Keratinocyte (primary cell): ENCODE data around the gene ABHD15. TPM values are rescaled to one million over a fixed set of nuclear protein-coding genes. Genes with fewer than 3 reads are reported as not detected.

Experiments used
- DNase-seq: peaks from one replicate; pipeline ENCODE4 v3.0.0-alpha.2; 2011; ENCODE audit warnings: low read depth, missing footprints, low spot score
- FAIRE-seq: peaks from 2 replicates; lab custom pipeline; 2011; peaks lifted over from hg19 to GRCh38; lab: Jason Lieb, UNC
- H2AFZ ChIP-seq: 2 replicates; pipeline ENCODE4 v1.6.0; 2012; ENCODE audit warnings: low read length, control low read depth, inconsistent platforms; ENCODE audit not compliant: control insufficient read depth
- H3K27ac ChIP-seq: 2 replicates; pipeline ENCODE4 v1.5.1; 2011; ENCODE audit warnings: low read length; ENCODE audit not compliant: control insufficient read depth, insufficient read depth
- H3K27me3 ChIP-seq: 3 replicates; pipeline ENCODE4 v1.6.0; 2011; ENCODE audit warnings: low read length; ENCODE audit not compliant: control insufficient read depth, insufficient read depth; ENCODE audit errors: extremely low read depth
- H3K36me3 ChIP-seq, 2 experiments: 2 replicates in 1 of 2; 3 replicates in 1 of 2; pipeline ENCODE4 v1.5.1; 2011; ENCODE audit warnings: low read length in 2 of 2, mild to moderate bottlenecking in 1 of 2; ENCODE audit not compliant: control insufficient read depth in 2 of 2, insufficient read depth in 2 of 2; ENCODE audit errors: extremely low read depth in 1 of 2
- H3K4me1 ChIP-seq: 3 replicates; pipeline ENCODE4 v1.5.1; 2011; ENCODE audit warnings: low read length; ENCODE audit not compliant: control insufficient read depth, insufficient read depth; ENCODE audit errors: extremely low read depth
- H3K4me2 ChIP-seq: 3 replicates; pipeline ENCODE4 v1.6.0; 2011; ENCODE audit warnings: low read depth, low read length; ENCODE audit not compliant: control insufficient read depth, insufficient read depth; ENCODE audit errors: extremely low read depth
- H3K4me3 ChIP-seq, 3 experiments: fragments of 200-600 bp in 1 of 3; sonication (generic) in 1 of 3; 2 replicates in 2 of 3; 3 replicates in 1 of 3; pipeline ENCODE4 v1.5.1; 2011 to 2016; ENCODE audit warnings: low read length in 3 of 3, mild to moderate bottlenecking in 3 of 3, control low read depth in 2 of 3, inconsistent platforms in 1 of 3, low read depth in 1 of 3, mixed read lengths in 1 of 3, mixed run types in 1 of 3, moderate library complexity in 1 of 3; ENCODE audit not compliant: control insufficient read depth in 2 of 3, insufficient read depth in 2 of 3; ENCODE audit errors: extremely low read depth in 1 of 3
- H3K79me2 ChIP-seq: 2 replicates; pipeline ENCODE4 v1.6.0; 2012; ENCODE audit warnings: low read length; ENCODE audit not compliant: control insufficient read depth, insufficient read depth
- H3K9ac ChIP-seq: 3 replicates; pipeline ENCODE4 v1.6.0; 2011; ENCODE audit warnings: low read length; ENCODE audit not compliant: control insufficient read depth, insufficient read depth; ENCODE audit errors: extremely low read depth
- H3K9me1 ChIP-seq: 3 replicates; pipeline ENCODE4 v1.6.0; 2011; ENCODE audit warnings: low read length; ENCODE audit not compliant: control insufficient read depth, insufficient read depth; ENCODE audit errors: extremely low read depth
- H3K9me3 ChIP-seq: 2 replicates; pipeline ENCODE4 v1.5.1; 2012; ENCODE audit warnings: low read depth, low read length; ENCODE audit not compliant: control insufficient read depth
- H4K20me1 ChIP-seq: 3 replicates; pipeline ENCODE4 v1.6.0; 2011; ENCODE audit warnings: low read length; ENCODE audit not compliant: control insufficient read depth, insufficient read depth; ENCODE audit errors: extremely low read depth
- CTCF ChIP-seq, 3 experiments: IDR thresholded peaks in 1 of 3; conservative IDR thresholded peaks in 1 of 3; optimal IDR thresholded peaks in 1 of 3; 2 replicates in 2 of 3; 3 replicates in 1 of 3; pipeline versions ENCODE3 to v1.5.1; 2011; ENCODE audit warnings: low read length in 3 of 3, mild to moderate bottlenecking in 3 of 3, moderate library complexity in 2 of 3, control low read depth in 1 of 3, inconsistent platforms in 1 of 3; ENCODE audit not compliant: insufficient read depth in 2 of 3; ENCODE audit errors: extremely low read depth in 1 of 3
- EZH2 ChIP-seq: IDR thresholded peaks from one replicate; pipeline ENCODE4 v1.6.1; 2012; ENCODE audit warnings: inconsistent platforms, mild to moderate bottlenecking, low read length, moderate library complexity
- dilution Hi-C: fragments of 300-500 bp; cut with MboI; formaldehyde crosslinking; loops from one replicate; pipeline ENCODE4 v1.7.0; 2020; ENCODE audit warnings: low sequenced_read_pairs; ENCODE audit not compliant: extremely low pct_ligation_motif_present
- polyA plus RNA-seq, 5 experiments: library from polyadenylated mRNA; depleted of rRNA in 3 of 5; stranded (reverse) in 3 of 5; stranded (forward) in 1 of 5; unstranded in 1 of 5; fragments of >200 nt; gene quantifications; 1 replicate in 1 of 5; 2 replicates in 3 of 5; 3 replicates in 1 of 5; pipeline versions ENCODE4 v1.2.1 to v1.2.3, GENCODE V29; 2011 to 2012; ENCODE audit warnings: missing spikeins in 2 of 5, low read depth in 1 of 5, low replicate concordance in 1 of 5

ABHD15 gene
- polyA plus RNA-seq, 1 donor (not counting 4 experiments of a cell fraction or from before 2014, with no cell fraction given), result 6.2 TPM

GRCh38 chr17:29613856-29614255 is 47.0 kb upstream of the ABHD15 start:
- H3K4me2 ChIP-seq, result peak overlapping the region; percentile 65
- H3K4me3 ChIP-seq, result peak overlapping the region in 1 of 3 experiments; percentile 52
- H3K27me3 ChIP-seq, result no peaks in the 10 kb centered on the region
- dilution Hi-C loops, result no loop called here
- FAIRE-seq (no peak), DNase-seq (no peak)
- no peak overlapping the region for H3K27ac ChIP-seq
- H3K36me3 ChIP-seq, result peaks cover 0 to 3% of the 10 kb centered on the region in 2 experiments
- H3K79me2 ChIP-seq, result peaks cover under 1% of the 10 kb centered on the region
- H3K9ac ChIP-seq, result peak overlapping the region; percentile 40
- TF ChIP-seq CTCF (optimal IDR thresholded peaks at IDR 0.05 in 1 of 3, IDR thresholded peaks at IDR 0.05 in 1 of 3, conservative IDR thresholded peaks at IDR 0.05 in 1 of 3; ENCODE audit: extremely low read depth in 1 of 3, insufficient read depth in 2 of 3, low read length in 3 of 3), result no peak
- no peak for TF ChIP-seq EZH2
- H3K9me3 ChIP-seq, result no peaks in the 10 kb centered on the region
- H3K4me1 ChIP-seq, result peaks cover 40% of the 10 kb centered on the region
- no peaks in the 10 kb centered on the region for H4K20me1 ChIP-seq
- H2AFZ ChIP-seq, result no peak overlapping the region
- H3K9me1 ChIP-seq, result no peaks in the 10 kb centered on the region

GRCh38 chr17:29613352-29613837 is 46.6 kb upstream of the ABHD15 start:
- H3K79me2 ChIP-seq, result no peaks in the 10 kb centered on the region
- H3K27me3 ChIP-seq, result no peaks in the 10 kb centered on the region
- FAIRE-seq (no peak), DNase-seq (no peak)
- H2AFZ ChIP-seq, result no peak overlapping the region
- H3K4me2 ChIP-seq, result peak overlapping the region; percentile 65
- H3K4me1 ChIP-seq, result peaks cover 40% of the 10 kb centered on the region
- H3K36me3 ChIP-seq, result no peaks in the 10 kb centered on the region
- no peaks in the 10 kb centered on the region for H3K9me3 ChIP-seq
- H4K20me1 ChIP-seq, result no peaks in the 10 kb centered on the region
- no peak overlapping the region for H3K27ac ChIP-seq
- H3K9me1 ChIP-seq, result no peaks in the 10 kb centered on the region
- dilution Hi-C loops, result no loop called here
- peak overlapping the region in 1 of 3 experiments; percentile 52 for H3K4me3 ChIP-seq
- TF ChIP-seq EZH2 (no peak), CTCF (optimal IDR thresholded peaks at IDR 0.05 in 1 of 3, IDR thresholded peaks at IDR 0.05 in 1 of 3, conservative IDR thresholded peaks at IDR 0.05 in 1 of 3; ENCODE audit: extremely low read depth in 1 of 3, insufficient read depth in 2 of 3, low read length in 3 of 3) (peak; percentile 53 to 83 (median 79))
- H3K9ac ChIP-seq, result peak overlapping the region; percentile 40
